Hepatocyte (in vitro differentiated cells): ENCODE data around the gene GRIK4. TPM values are rescaled to one million over a fixed set of nuclear protein-coding genes. Genes with fewer than 3 reads are reported as not detected.

ENCODE experiments used
- DNase-seq: peaks from one replicate; pipeline ENCODE4 v3.0.0-alpha.2; 2016; ENCODE audit warnings: low spot score
- H2AFZ ChIP-seq: fragments of 200-600 bp; sonication (generic); 2 replicates; pipeline ENCODE4 v1.6.0; 2016; ENCODE audit warnings: antibody characterized with exemption, mild to moderate bottlenecking
- H3K27ac ChIP-seq: fragments of 200-600 bp; sonication (generic); 2 replicates; pipeline ENCODE4 v1.5.1; 2016; ENCODE audit warnings: mild to moderate bottlenecking
- H3K27me3 ChIP-seq: fragments of 200-600 bp; sonication (generic); 2 replicates; pipeline ENCODE4 v1.6.1; 2016
- H3K36me3 ChIP-seq: fragments of 200-600 bp; sonication (generic); replicated peaks from 2 replicates; pipeline ENCODE4 v1.5.1; 2016; ENCODE audit warnings: low read depth; ENCODE audit not compliant: insufficient read depth
- H3K4me1 ChIP-seq: fragments of 200-600 bp; sonication (generic); 2 replicates; pipeline ENCODE4 v1.5.1; 2016; ENCODE audit warnings: mild to moderate bottlenecking, moderate library complexity; ENCODE audit not compliant: insufficient read depth
- H3K4me2 ChIP-seq: fragments of 200-600 bp; sonication (generic); 2 replicates; pipeline ENCODE4 v1.6.0; 2016
- H3K4me3 ChIP-seq: fragments of 200-600 bp; sonication (generic); 2 replicates; pipeline ENCODE4 v1.5.1; 2016; ENCODE audit warnings: mild to moderate bottlenecking
- H3K79me2 ChIP-seq: fragments of 200-600 bp; sonication (generic); 2 replicates; pipeline ENCODE4 v1.6.0; 2017; ENCODE audit warnings: mild to moderate bottlenecking
- H3K9me2 ChIP-seq: fragments of 200-600 bp; sonication (generic); replicated peaks from 2 replicates; pipeline ENCODE4 v1.6.0; 2017; ENCODE audit warnings: mild to moderate bottlenecking; ENCODE audit not compliant: insufficient read depth
- H3K9me3 ChIP-seq: fragments of 200-600 bp; sonication (generic); 2 replicates; pipeline ENCODE4 v1.5.1; 2016; ENCODE audit warnings: low read depth, mild to moderate bottlenecking
- H4K20me1 ChIP-seq: fragments of 200-600 bp; sonication (generic); 2 replicates; pipeline ENCODE4 v1.6.0; 2016; ENCODE audit warnings: mild to moderate bottlenecking; ENCODE audit not compliant: insufficient read depth, poor library complexity, severe bottlenecking
- CTCF ChIP-seq: fragments of 200-600 bp; sonication (generic); IDR thresholded peaks from 2 replicates; pipeline ENCODE4 v1.5.1; 2016; ENCODE audit warnings: antibody characterized with exemption, mild to moderate bottlenecking; ENCODE audit not compliant: poor library complexity
- EZH2 ChIP-seq: fragments of 200-600 bp; sonication (generic); IDR thresholded peaks from 2 replicates; pipeline ENCODE4 v1.6.1; 2016; ENCODE audit warnings: antibody characterized with exemption, mild to moderate bottlenecking, borderline replicate concordance
- EZH2phosphoT487 ChIP-seq: fragments of 200-600 bp; sonication (generic); IDR thresholded peaks from one replicate; pipeline ENCODE4 v1.6.1; 2018; ENCODE audit warnings: antibody characterized with exemption, mild to moderate bottlenecking, low read depth, moderate library complexity; ENCODE audit not compliant: unreplicated experiment, severe bottlenecking
- WGBS: methylation state at CpG from one replicate; pipeline ENCODE4 v1.1.6; 2016; ENCODE audit warnings: low lambda C conversion rate; ENCODE audit errors: missing lambda C conversion rate; 5-methylcytosine and 5-hydroxymethylcytosine counted together
- polyA plus RNA-seq: library from polyadenylated mRNA; unstranded; fragments of >200 nt; fragmentation: Nextera tagmentation; extraction: Ambion mirVana; gene quantifications from 2 replicates; pipeline ENCODE4 v1.2.1, GENCODE V29; 2016
- total RNA-seq: library from RNA; depleted of rRNA; stranded (reverse); fragments of >200 nt; gene quantifications from 2 replicates; pipeline ENCODE4 v1.2.3, GENCODE V29; 2014

GRIK4 gene
- total and polyA plus RNA-seq, 2 experiments from 2014 or later, result 1.5 to 2.3 TPM

GRCh38 chr11:120749395-120749794, 237.8 kb downstream of the GRIK4 start:
- H3K27me3 ChIP-seq, result no peaks in the 10 kb centered on the region
- no peaks in the 10 kb centered on the region for H3K36me3 ChIP-seq
- WGBS, result 88% methylated on average over 4 of the region's 4 CpGs
- no peaks in the 10 kb centered on the region for H3K4me1 ChIP-seq
- H3K79me2 ChIP-seq, result no peaks in the 10 kb centered on the region
- H3K4me2 ChIP-seq, result no peak overlapping the region
- H3K9me2 ChIP-seq, result no peaks in the 10 kb centered on the region
- H3K9me3 ChIP-seq, result no peaks in the 10 kb centered on the region
- H2AFZ ChIP-seq, result no peak overlapping the region
- H4K20me1 ChIP-seq, result no peaks in the 10 kb centered on the region
- DNase-seq, result no peak
- TF ChIP-seq EZH2phosphoT487, result no peak
- TF ChIP-seq EZH2, result no peak
- H3K4me3 ChIP-seq, result no peak overlapping the region
- no peak overlapping the region for H3K27ac ChIP-seq

GRCh38 chr11:120750647-120751549, 239.3 kb downstream of the GRIK4 start:
- no peaks in the 10 kb centered on the region for H4K20me1 ChIP-seq
- no peak overlapping the region for H2AFZ ChIP-seq
- H3K27ac ChIP-seq, result no peak overlapping the region
- no peaks in the 10 kb centered on the region for H3K9me2 ChIP-seq
- no peaks in the 10 kb centered on the region for H3K79me2 ChIP-seq
- no peaks in the 10 kb centered on the region for H3K27me3 ChIP-seq
- no peak overlapping the region for H3K4me2 ChIP-seq
- DNase-seq, result no peak
- H3K4me3 ChIP-seq, result no peak overlapping the region
- no peaks in the 10 kb centered on the region for H3K9me3 ChIP-seq
- no peak for TF ChIP-seq EZH2phosphoT487
- TF ChIP-seq EZH2, result no peak
- no peak for TF ChIP-seq CTCF
- 91% methylated on average over 12 of the region's 12 CpGs for WGBS
- H3K4me1 ChIP-seq, result no peaks in the 10 kb centered on the region
- H3K36me3 ChIP-seq, result no peaks in the 10 kb centered on the region

- Histone ChIP-seq H2AFZ (no peak overlapping the region), H3K4me2 (no peak overlapping the region), H3K4me3 (no peak overlapping the region), H4K20me1 (no peaks in the 10 kb centered on the region), H3K9me3 (no peaks in the 10 kb centered on the region), H3K9me2 (no peaks in the 10 kb centered on the region), H3K27ac (no peak overlapping the region), H3K36me3 (no peaks in the 10 kb centered on the region), H3K27me3 (no peaks in the 10 kb centered on the region), H3K4me1 (no peaks in the 10 kb centered on the region), H3K79me2 (no peaks in the 10 kb centered on the region)
- DNase-seq, result no peak
- 78% methylated on average over 9 of the region's 9 CpGs for WGBS
- TF ChIP-seq CTCF, result no peak
- no peak for TF ChIP-seq EZH2phosphoT487
- TF ChIP-seq EZH2, result no peak
These were observed 240.0 kb downstream of the GRIK4 start for GRCh38 chr11:120751550-120751949.

- TF ChIP-seq EZH2phosphoT487 (no peak), CTCF (no peak), EZH2 (no peak)
- Histone ChIP-seq H3K36me3 (no peaks in the 10 kb centered on the region), H3K27me3 (no peaks in the 10 kb centered on the region), H3K4me2 (no peak overlapping the region), H3K4me1 (no peaks in the 10 kb centered on the region), H3K9me3 (no peaks in the 10 kb centered on the region), H4K20me1 (no peaks in the 10 kb centered on the region), H3K4me3 (no peak overlapping the region), H3K79me2 (no peaks in the 10 kb centered on the region), H2AFZ (no peak overlapping the region), H3K9me2 (no peaks in the 10 kb centered on the region), H3K27ac (no peak overlapping the region)
- 87% methylated on average over 7 of the region's 7 CpGs for WGBS
- no peak for DNase-seq
These were observed 241.1 kb downstream of the GRIK4 start for GRCh38 chr11:120752668-120753067.
